Vagina (tissue), 2 donors: ENCODE data around the gene ZNF575. TPM values are rescaled to one million over a fixed set of nuclear protein-coding genes. Genes with fewer than 3 reads are reported as not detected.

ENCODE experiments used
- DNase-seq, 2 donors: peaks; one replicate each; pipeline ENCODE4 v3.0.0-alpha.2; 2017; ENCODE audit errors: extremely low spot score in 2 of 2
- H3K27ac ChIP-seq: fragments of 200-600 bp; sonication (generic); one replicate; pipeline ENCODE4 v1.5.1; 2019
- H3K27me3 ChIP-seq: fragments of 200-600 bp; sonication (generic); one replicate; pipeline ENCODE4 v1.5.1; 2019
- H3K36me3 ChIP-seq, 2 donors: fragments of 200-600 bp; sonication (generic); one replicate each; pipeline ENCODE4 v1.5.1; 2017 to 2019
- H3K4me1 ChIP-seq: fragments of 200-600 bp; sonication (generic); one replicate; pipeline ENCODE4 v1.5.1; 2019
- H3K4me3 ChIP-seq, 2 donors: fragments of 200-600 bp; sonication (generic); 1 replicate in 1 of 2; 2 replicates in 1 of 2; pipeline ENCODE4 v1.5.1; 2016 to 2019
- H3K9me3 ChIP-seq: fragments of 200-600 bp; sonication (generic); one replicate; pipeline ENCODE4 v1.5.1; 2019
- CTCF ChIP-seq, 3 experiments: fragments of 450-650 bp in 2 of 3; fragments of 200-600 bp in 1 of 3; sonication (generic) in 1 of 3; IDR thresholded peaks; one replicate each; pipeline ENCODE4 v1.5.1; 2017 to 2019; ENCODE audit warnings: antibody characterized with exemption in 3 of 3, mild to moderate bottlenecking in 2 of 3, moderate library complexity in 2 of 3
- POLR2A ChIP-seq, 2 donors: fragments of 450-650 bp; IDR thresholded peaks; one replicate each; pipeline ENCODE4 v1.6.1; 2017; ENCODE audit warnings: antibody characterized with exemption in 2 of 2, mild to moderate bottlenecking in 2 of 2, moderate library complexity in 2 of 2
- POLR2AphosphoS5 ChIP-seq, 2 donors: sonication (generic); formaldehyde crosslinking; IDR thresholded peaks; one replicate each; pipeline ENCODE4 v1.9.0; 2017; ENCODE audit warnings: antibody characterized with exemption in 2 of 2, mild to moderate bottlenecking in 2 of 2, low read depth in 1 of 2; ENCODE audit not compliant: insufficient read depth in 1 of 2
- intact Hi-C: fragments of 100-400 bp; cut with DNase I; formaldehyde crosslinking; loops from one replicate; pipeline ENCODE4 v1.15.1; 2023
- total RNA-seq: library from RNA; depleted of rRNA; stranded (reverse); fragments of >200 nt; gene quantifications from one replicate; pipeline ENCODE4 v1.2.3, GENCODE V29; 2016

Gene ZNF575
- total RNA-seq, 1 donor from 2014 or later: 2.9 TPM

DNA sequence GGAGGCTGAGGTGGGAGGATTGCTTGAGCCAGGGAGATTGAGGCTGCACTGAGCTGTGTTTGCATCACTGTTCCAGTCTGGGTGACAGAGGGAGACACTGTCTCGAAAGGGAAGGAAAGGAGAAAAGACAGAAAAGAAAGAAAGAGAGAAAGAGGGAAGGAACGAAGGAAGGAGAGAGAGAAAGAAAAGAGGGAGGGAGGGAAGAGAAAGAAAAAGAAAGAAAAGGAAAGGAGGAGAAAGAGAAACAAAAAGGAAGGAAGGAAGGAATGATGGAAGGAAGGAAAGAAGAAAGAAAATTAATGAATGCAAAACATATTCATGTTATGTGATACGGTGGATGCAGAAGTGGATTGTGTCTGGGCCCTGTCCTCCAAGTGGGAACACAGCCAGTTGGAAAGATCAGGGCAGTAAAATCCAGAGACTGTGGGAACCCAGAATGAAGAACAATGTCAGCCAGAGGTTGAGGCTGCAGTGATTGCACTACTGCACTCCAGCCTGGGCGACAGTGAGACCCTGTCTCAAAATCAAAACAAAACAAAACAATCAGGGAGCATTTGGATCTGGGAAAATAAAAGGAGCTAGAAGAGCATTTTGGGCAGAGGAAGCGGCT lies 34.6 kb upstream of the ZNF575 start:
- H3K36me3 ChIP-seq: peaks cover 0 to 31% of the 10 kb centered on the region in 2 donors
- no peak overlapping the region for H3K27ac ChIP-seq
- no peaks in the 10 kb centered on the region for H3K27me3 ChIP-seq
- DNase-seq: no peak
- intact Hi-C loops: no loop called here
- H3K4me1 ChIP-seq: peaks cover 26% of the 10 kb centered on the region
- TF ChIP-seq POLR2AphosphoS5 (IDR thresholded peaks at IDR 0.05; ENCODE audit: insufficient read depth in 1 of 2, low read depth in 1 of 2) (no peak), CTCF (IDR thresholded peaks at IDR 0.05) (no peak), POLR2A (IDR thresholded peaks at IDR 0.05) (no peak)
- H3K9me3 ChIP-seq: no peaks in the 10 kb centered on the region
- H3K4me3 ChIP-seq: no peak overlapping the region

GRCh38 chr19:43499042-43499441 lies 33.9 kb upstream of the ZNF575 start:
- Histone ChIP-seq H3K4me3 (no peak overlapping the region), H3K36me3 (peaks cover 0 to 31% of the 10 kb centered on the region in 2 donors), H3K9me3 (no peaks in the 10 kb centered on the region), H3K27ac (no peak overlapping the region), H3K27me3 (no peaks in the 10 kb centered on the region), H3K4me1 (peaks cover 26% of the 10 kb centered on the region)
- intact Hi-C loops: no loop called here
- no peak for DNase-seq
- TF ChIP-seq POLR2AphosphoS5 (IDR thresholded peaks at IDR 0.05; ENCODE audit: insufficient read depth in 1 of 2, low read depth in 1 of 2) (no peak), CTCF (IDR thresholded peaks at IDR 0.05) (no peak), POLR2A (IDR thresholded peaks at IDR 0.05) (no peak)

GRCh38 chr19:43501661-43502418 lies 31.1 kb upstream of the ZNF575 start:
- H3K4me3 ChIP-seq: peak overlapping the region in 1 of 2 donors; percentile 34
- intact Hi-C loops: loop anchor here (5.0 kb wide), 1 partner anchor 40 kb away; no protein-coding TSS in a partner anchor
- peaks cover 0 to 12% of the 10 kb centered on the region in 2 donors for H3K36me3 ChIP-seq
- H3K27ac ChIP-seq: no peak overlapping the region
- no peak for DNase-seq
- TF ChIP-seq CTCF (IDR thresholded peaks at IDR 0.05) (no peak), POLR2AphosphoS5 (IDR thresholded peaks at IDR 0.05; ENCODE audit: insufficient read depth in 1 of 2, low read depth in 1 of 2) (no peak), POLR2A (IDR thresholded peaks at IDR 0.05) (no peak)
- H3K9me3 ChIP-seq: no peaks in the 10 kb centered on the region
- H3K27me3 ChIP-seq: no peaks in the 10 kb centered on the region
- peaks cover 39% of the 10 kb centered on the region for H3K4me1 ChIP-seq

DNA sequence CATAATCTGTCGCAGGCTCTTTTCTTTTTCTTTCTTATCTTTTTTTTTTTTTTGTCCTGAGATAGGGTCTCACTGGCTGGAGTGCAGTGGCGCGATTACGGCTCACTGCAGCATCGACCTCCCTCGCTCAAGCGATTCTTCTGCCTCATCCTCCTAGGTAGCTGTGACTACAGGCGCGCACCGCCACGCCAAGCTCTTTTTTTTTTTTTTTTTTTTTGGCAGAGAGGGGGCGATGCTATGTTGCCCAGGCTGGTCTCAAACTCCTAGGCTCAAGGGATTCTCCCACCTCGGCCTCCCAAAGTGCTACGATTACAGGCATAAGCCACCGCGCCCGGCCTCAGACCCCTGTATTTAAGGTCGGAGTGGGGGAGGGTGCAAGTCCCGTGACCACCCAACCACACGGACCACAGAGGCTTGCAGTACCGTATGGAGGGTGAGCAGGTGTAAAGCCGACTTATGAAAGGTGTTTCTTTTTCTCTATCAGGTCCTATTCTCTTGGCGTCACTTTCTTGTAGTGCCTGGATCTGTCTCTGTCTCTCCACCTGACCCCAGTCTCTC lies 30.5 kb upstream of the ZNF575 start:
- no peak overlapping the region for H3K27ac ChIP-seq
- peaks cover 39% of the 10 kb centered on the region for H3K4me1 ChIP-seq
- no peak for DNase-seq
- peak overlapping the region in 1 of 2 donors; percentile 87 for H3K4me3 ChIP-seq
- TF ChIP-seq POLR2A (IDR thresholded peaks at IDR 0.05) (no peak), CTCF (IDR thresholded peaks at IDR 0.05) (no peak), POLR2AphosphoS5 (IDR thresholded peaks at IDR 0.05; ENCODE audit: insufficient read depth in 1 of 2, low read depth in 1 of 2) (no peak)
- peaks cover 0 to 6% of the 10 kb centered on the region in 2 donors for H3K36me3 ChIP-seq
- intact Hi-C loops: loop anchor here (5.0 kb wide), 1 partner anchor 40 kb away; no protein-coding TSS in a partner anchor
- no peaks in the 10 kb centered on the region for H3K9me3 ChIP-seq
- H3K27me3 ChIP-seq: no peaks in the 10 kb centered on the region
